ENCODE results near the gene SLC18A2. TPM values are rescaled to one million over a fixed set of nuclear protein-coding genes. Genes with fewer than 3 reads are reported as not detected.

The SLC18A2 gene
- total and polyA plus RNA-seq, 2 donors (not counting 3 experiments of a cell fraction or from before 2014, with no cell fraction given), result not detected

GRCh38 chr10:117250411-117250810 lies 9.5 kb downstream of the SLC18A2 start:
- no peaks in the 10 kb centered on the region for H3K9me1 ChIP-seq (replicated peaks; ENCODE audit: control insufficient read depth, extremely low read depth, insufficient read depth, low read length)
- no peak overlapping the region for H3K9ac ChIP-seq (replicated peaks; ENCODE audit: extremely low read depth, insufficient read depth, low read length)
- intact Hi-C loops (cut with micrococcal nuclease) (no loop called here), dilution Hi-C loops (cut with MboI; ENCODE audit: extremely low pct_ligation_motif_present, low sequenced_read_pairs) (no loop called here)
- no TSS peak for BruUV-seq (replicated peaks)
- no peaks in the 10 kb centered on the region for H3K9me3 ChIP-seq (replicated peaks; ENCODE audit: control insufficient read depth, insufficient read depth, low read length)
- no peak overlapping the region for H3K27ac ChIP-seq (ENCODE audit: insufficient read depth, low read depth, low read length)
- CTCF ChIA-PET, result interaction anchor here (2.0 kb wide), 1 partner anchor 69 kb away, joined by 5 read pairs; no protein-coding TSS in a partner anchor
- no peak overlapping the region for H2AFZ ChIP-seq (ENCODE audit: low read depth, low read length)
- no peak overlapping the region for H3K4me3 ChIP-seq (replicated peaks in 1 of 3; ENCODE audit: insufficient read depth in 1 of 3, low read depth in 1 of 3, low read length in 3 of 3)
- H3K4me2 ChIP-seq (ENCODE audit: insufficient read depth, low read length), result no peak overlapping the region
- FAIRE-seq, result no peak
- H3K36me3 ChIP-seq (ENCODE audit: control insufficient read depth in 2 of 2, extremely low read depth in 1 of 2, insufficient read depth in 2 of 2, low read length in 2 of 2), result no peaks in the 10 kb centered on the region
- H3K79me2 ChIP-seq (ENCODE audit: control insufficient read depth, insufficient read depth, low read length), result no peaks in the 10 kb centered on the region
- peaks cover 0 to 4% of the 10 kb centered on the region in 2 experiments for H3K27me3 ChIP-seq (ENCODE audit: control insufficient read depth in 2 of 2, insufficient read depth in 2 of 2, low read length in 2 of 2)
- H4K20me1 ChIP-seq (replicated peaks; ENCODE audit: control insufficient read depth, extremely low read depth, insufficient read depth, low read length), result no peaks in the 10 kb centered on the region
- H3K4me1 ChIP-seq (ENCODE audit: control insufficient read depth, extremely low read depth, insufficient read depth, low read length), result no peaks in the 10 kb centered on the region
- POLR2A ChIA-PET, result no interaction called here
- DNase-seq (ENCODE audit: low read depth, low spot score), result no peak
- no peak for TF ChIP-seq POLR2A (IDR thresholded peaks at IDR 0.05; ENCODE audit: low read depth, low read length)
- no peak for TF ChIP-seq FOS (IDR thresholded peaks at IDR 0.05; ENCODE audit: borderline replicate concordance, insufficient read depth, low read length)
- TF ChIP-seq MYC (IDR thresholded peaks at IDR 0.05; ENCODE audit: low read depth, low read length), result no peak
- TF ChIP-seq JUN (IDR thresholded peaks at IDR 0.05; ENCODE audit: borderline replicate concordance, insufficient read depth, insufficient read length, low read depth), result no peak
- TF ChIP-seq EZH2 (IDR thresholded peaks at IDR 0.05; ENCODE audit: borderline replicate concordance, low read depth, low read length, severe bottlenecking), result no peak
- TF ChIP-seq POLR2AphosphoS5 (IDR thresholded peaks at IDR 0.05; ENCODE audit: insufficient read depth, low read depth, low read length), result no peak

- H4K20me1 ChIP-seq (replicated peaks; ENCODE audit: control insufficient read depth, extremely low read depth, insufficient read depth, low read length), result no peaks in the 10 kb centered on the region
- DNase-seq (ENCODE audit: low read depth, low spot score), result no peak
- intact Hi-C loops (cut with micrococcal nuclease) (no loop called here), dilution Hi-C loops (cut with MboI; ENCODE audit: extremely low pct_ligation_motif_present, low sequenced_read_pairs) (no loop called here)
- BruUV-seq (replicated peaks), result no TSS peak
- no peaks in the 10 kb centered on the region for H3K79me2 ChIP-seq (ENCODE audit: control insufficient read depth, insufficient read depth, low read length)
- TF ChIP-seq POLR2A (IDR thresholded peaks at IDR 0.05; ENCODE audit: low read depth, low read length) (no peak), FOS (IDR thresholded peaks at IDR 0.05; ENCODE audit: borderline replicate concordance, insufficient read depth, low read length) (no peak), POLR2AphosphoS5 (IDR thresholded peaks at IDR 0.05; ENCODE audit: insufficient read depth, low read depth, low read length) (no peak), MYC (IDR thresholded peaks at IDR 0.05; ENCODE audit: low read depth, low read length) (no peak), MAX (IDR thresholded peaks at IDR 0.05; ENCODE audit: insufficient read depth, insufficient read length) (no peak), EZH2 (IDR thresholded peaks at IDR 0.05; ENCODE audit: borderline replicate concordance, low read depth, low read length, severe bottlenecking) (no peak), GATA2 (IDR thresholded peaks at IDR 0.05; ENCODE audit: insufficient read depth, insufficient read length, low read depth, low read length) (no peak), CTCF (IDR thresholded peaks at IDR 0.05; ENCODE audit: extremely low read depth in 1 of 2, insufficient read depth in 1 of 2, low read depth in 1 of 2, low read length in 2 of 2) (no peak), JUN (IDR thresholded peaks at IDR 0.05; ENCODE audit: borderline replicate concordance, insufficient read depth, insufficient read length, low read depth) (no peak)
- H3K9me1 ChIP-seq (replicated peaks; ENCODE audit: control insufficient read depth, extremely low read depth, insufficient read depth, low read length), result no peaks in the 10 kb centered on the region
- no peak overlapping the region for H2AFZ ChIP-seq (ENCODE audit: low read depth, low read length)
- no peak for FAIRE-seq
- H3K4me2 ChIP-seq (ENCODE audit: insufficient read depth, low read length), result no peak overlapping the region
- POLR2A ChIA-PET, result no interaction called here
- no peaks in the 10 kb centered on the region for H3K4me1 ChIP-seq (ENCODE audit: control insufficient read depth, extremely low read depth, insufficient read depth, low read length)
- H3K36me3 ChIP-seq (ENCODE audit: control insufficient read depth in 2 of 2, extremely low read depth in 1 of 2, insufficient read depth in 2 of 2, low read length in 2 of 2), result no peaks in the 10 kb centered on the region
- H3K27me3 ChIP-seq (ENCODE audit: control insufficient read depth in 2 of 2, insufficient read depth in 2 of 2, low read length in 2 of 2), result peaks cover 0 to under 1% of the 10 kb centered on the region in 2 experiments
- H3K27ac ChIP-seq (ENCODE audit: insufficient read depth, low read depth, low read length), result no peak overlapping the region
- no peak overlapping the region for H3K9ac ChIP-seq (replicated peaks; ENCODE audit: extremely low read depth, insufficient read depth, low read length)
- CTCF ChIA-PET, result no interaction called here
- no peaks in the 10 kb centered on the region for H3K9me3 ChIP-seq (replicated peaks; ENCODE audit: control insufficient read depth, insufficient read depth, low read length)
- no peak overlapping the region for H3K4me3 ChIP-seq (replicated peaks in 1 of 3; ENCODE audit: insufficient read depth in 1 of 3, low read depth in 1 of 3, low read length in 3 of 3)
These were observed 13.0 kb downstream of the SLC18A2 start for GRCh38 chr10:117253908-117254307.

Data from endothelial cell of umbilical vein (primary cell).